HCT116 (cell line): ENCODE measurements around the gene CFD. TPM values are rescaled to one million over a fixed set of nuclear protein-coding genes. Genes with fewer than 3 reads are reported as not detected.

Experiments used
- ATAC-seq: fragments of 200-7000 bp; cut with Tn5 transposase; 2 replicates; pipeline ENCODE4 v1.9.1; 2020; ENCODE audit warnings: mild to moderate bottlenecking, moderate library complexity
- BruUV-seq: library from RNA; stranded (reverse); fragments of 400-500 nt; replicated peaks from 2 replicates; lab custom pipeline; 2021; lab: Mats Ljungman, UMichigan
- CTCF ChIA-PET: fragments of 300-600 bp; sonication (Branson Sonifier 250); formaldehyde crosslinking; loops from one replicate; lab custom pipeline; 2021; ENCODE audit warnings: antibody characterized with exemption; lab: Charles Lee
- POLR2A ChIA-PET: fragments of 300-600, 350-600 bp; sonication (Branson Sonifier 250); formaldehyde crosslinking; loops from one replicate; lab custom pipeline; 2021; ENCODE audit warnings: antibody characterized with exemption; lab: Charles Lee
- RAD21 ChIA-PET, 2 experiments: fragments of 300-600 bp; sonication (Branson Sonifier 250); formaldehyde crosslinking; loops; one replicate each; lab custom pipeline; 2023; ENCODE audit warnings: low total read pairs in 2 of 2; ENCODE audit not compliant: uncharacterized antibody in 2 of 2, unreplicated experiment in 2 of 2, low non-redundant PET in 1 of 2; lab: Charles Lee
- DNase-seq: peaks from one replicate; pipeline ENCODE4 v3.0.0-alpha.2; 2010; ENCODE audit warnings: low read depth, low spot score
- H2AFZ ChIP-seq: fragments of 200-600 bp; shearing (Covaris generic), sonication (generic); 2 replicates; pipeline ENCODE4 v1.6.1; 2017; ENCODE audit warnings: low read depth, mixed run types, mixed read lengths, antibody characterized with exemption, low read length; ENCODE audit not compliant: poor library complexity, severe bottlenecking
- H3K27ac ChIP-seq: 2 replicates; pipeline ENCODE4 v1.5.1; 2012; ENCODE audit warnings: low read depth, low read length
- H3K27me3 ChIP-seq: fragments of 200-600 bp; sonication (generic); 2 replicates; pipeline ENCODE4 v1.6.1; 2016; ENCODE audit warnings: mixed run types, low read length, mixed read lengths; ENCODE audit not compliant: insufficient read depth
- H3K36me3 ChIP-seq, 2 experiments: fragments of 200-500 bp in 1 of 2; fragments of 200-600 bp in 1 of 2; sonication (Bioruptor generic) in 1 of 2; sonication (generic) in 1 of 2; 2 replicates each; pipeline versions ENCODE4 v1.5.1 to v1.6.1; 2014 to 2016; ENCODE audit warnings: low read length in 2 of 2, inconsistent platforms in 1 of 2, mixed read lengths in 1 of 2, mixed run types in 1 of 2; ENCODE audit not compliant: insufficient read depth in 2 of 2, control insufficient read depth in 1 of 2
- H3K4me1 ChIP-seq, 2 experiments: fragments of 200-600 bp in 1 of 2; sonication (generic) in 1 of 2; 2 replicates each; pipeline versions ENCODE4 v1.5.1 to v1.6.1; 2012 to 2017; ENCODE audit warnings: low read length in 2 of 2, inconsistent platforms in 1 of 2, mild to moderate bottlenecking in 1 of 2, mixed read lengths in 1 of 2, mixed run types in 1 of 2, moderate library complexity in 1 of 2; ENCODE audit not compliant: insufficient read depth in 2 of 2, control insufficient read depth in 1 of 2
- H3K4me2 ChIP-seq: fragments of 200-600 bp; sonication (generic); 2 replicates; pipeline ENCODE4 v1.6.1; 2017; ENCODE audit warnings: mixed run types, low read length, mixed read lengths
- H3K4me3 ChIP-seq, 2 experiments: fragments of 200-600 bp in 1 of 2; sonication (generic) in 1 of 2; replicated peaks in 1 of 2; 2 replicates each; pipeline ENCODE4 v1.5.1; 2011 to 2016; ENCODE audit warnings: low read length in 2 of 2, control low read depth in 1 of 2, low read depth in 1 of 2, mild to moderate bottlenecking in 1 of 2, mixed read lengths in 1 of 2, mixed run types in 1 of 2
- H3K79me2 ChIP-seq: fragments of 200-600 bp; sonication (generic); 2 replicates; pipeline ENCODE4 v1.6.1; 2017; ENCODE audit warnings: mild to moderate bottlenecking, mixed run types, low read length, moderate library complexity, mixed read lengths; ENCODE audit not compliant: insufficient read depth
- H3K9ac ChIP-seq: fragments of 200-600 bp; sonication (generic); 2 replicates; pipeline ENCODE4 v1.6.1; 2016; ENCODE audit warnings: low read length, mixed read lengths
- H3K9me2 ChIP-seq: fragments of 200-600 bp; sonication (generic), shearing (Covaris generic); 2 replicates; pipeline ENCODE4 v1.6.1; 2017; ENCODE audit warnings: mixed run types, mild to moderate bottlenecking, moderate library complexity; ENCODE audit not compliant: insufficient read depth
- H3K9me3 ChIP-seq, 2 experiments: fragments of 200-500 bp in 1 of 2; fragments of 200-600 bp in 1 of 2; sonication (Bioruptor generic) in 1 of 2; sonication (generic) in 1 of 2; 2 replicates each; pipeline ENCODE4 v1.6.1; 2014 to 2017; ENCODE audit warnings: low read length in 2 of 2, mixed read lengths in 2 of 2, inconsistent platforms in 1 of 2, low read depth in 1 of 2, mild to moderate bottlenecking in 1 of 2, mixed run types in 1 of 2, moderate library complexity in 1 of 2; ENCODE audit not compliant: control insufficient read depth in 1 of 2, insufficient read depth in 1 of 2
- H4K20me1 ChIP-seq: fragments of 200-600 bp; sonication (generic), shearing (Covaris generic); 2 replicates; pipeline ENCODE4 v1.6.1; 2017; ENCODE audit warnings: mixed run types, mild to moderate bottlenecking, moderate library complexity; ENCODE audit not compliant: insufficient read depth
- CBX3 ChIP-seq: IDR thresholded peaks from 2 replicates; pipeline ENCODE4 v1.6.1; 2012; ENCODE audit warnings: low read depth
- EZH2phosphoT487 ChIP-seq: fragments of 200-600 bp; IDR thresholded peaks from 2 replicates; pipeline ENCODE4 v1.6.1; 2018; ENCODE audit warnings: antibody characterized with exemption, borderline replicate concordance
- JUND ChIP-seq: IDR thresholded peaks from 2 replicates; pipeline ENCODE4 v1.6.1; 2012
- POLR2AphosphoS5 ChIP-seq: IDR thresholded peaks from 2 replicates; pipeline ENCODE4 v1.6.1; 2011; ENCODE audit warnings: mild to moderate bottlenecking, low read depth, low read length, moderate library complexity
- RAD21 ChIP-seq: IDR thresholded peaks from 2 replicates; pipeline ENCODE4 v1.6.1; 2012; ENCODE audit warnings: low read depth, mild to moderate bottlenecking
- REST ChIP-seq: IDR thresholded peaks from 2 replicates; pipeline ENCODE4 v1.6.1; 2012; ENCODE audit warnings: low read depth
- SIN3A ChIP-seq: IDR thresholded peaks from 2 replicates; pipeline ENCODE4 v1.6.1; 2012; ENCODE audit warnings: low read depth
- SRF ChIP-seq: IDR thresholded peaks from 2 replicates; pipeline ENCODE4 v1.6.1; 2012; ENCODE audit warnings: low read depth
- TCF7L2 ChIP-seq: IDR thresholded peaks from 2 replicates; pipeline ENCODE4 v1.7.0; 2011; ENCODE audit warnings: borderline replicate concordance, inconsistent platforms; ENCODE audit not compliant: insufficient read depth, insufficient read length; ENCODE audit errors: extremely low read depth
- YY1 ChIP-seq: IDR thresholded peaks from 2 replicates; pipeline ENCODE4 v1.6.1; 2011; ENCODE audit warnings: low read length, low read depth, moderate library complexity, mild to moderate bottlenecking; ENCODE audit not compliant: insufficient replicate concordance; ENCODE audit errors: extremely low read depth
- ZFX ChIP-seq: fragments of 450-650 bp; IDR thresholded peaks from 2 replicates; pipeline ENCODE4 v1.6.1; 2017
- ZNF274 ChIP-seq: fragments of 200-500 bp; sonication (Bioruptor generic); IDR thresholded peaks from 2 replicates; pipeline ENCODE4 v1.6.1; 2014; ENCODE audit warnings: mild to moderate bottlenecking, low read depth, low read length, inconsistent platforms
- intact Hi-C: fragments of 100-400 bp; cut with micrococcal nuclease; formaldehyde crosslinking; loops from 2 replicates; pipeline ENCODE4 v1.10.0; 2022
- total RNA-seq: library from RNA; stranded (reverse); gene quantifications from one replicate; pipeline ENCODE4 v1.2.1, GENCODE V29; 2021; ENCODE audit not compliant: unreplicated experiment
- TF ChIP-seq, protein P1 (sequence below): IDR thresholded peaks from 2 replicates; pipeline ENCODE4 v1.6.1; 2012

The CFD gene
- total RNA-seq, 1 experiment from 2014 or later = 80.2 TPM

DNA sequence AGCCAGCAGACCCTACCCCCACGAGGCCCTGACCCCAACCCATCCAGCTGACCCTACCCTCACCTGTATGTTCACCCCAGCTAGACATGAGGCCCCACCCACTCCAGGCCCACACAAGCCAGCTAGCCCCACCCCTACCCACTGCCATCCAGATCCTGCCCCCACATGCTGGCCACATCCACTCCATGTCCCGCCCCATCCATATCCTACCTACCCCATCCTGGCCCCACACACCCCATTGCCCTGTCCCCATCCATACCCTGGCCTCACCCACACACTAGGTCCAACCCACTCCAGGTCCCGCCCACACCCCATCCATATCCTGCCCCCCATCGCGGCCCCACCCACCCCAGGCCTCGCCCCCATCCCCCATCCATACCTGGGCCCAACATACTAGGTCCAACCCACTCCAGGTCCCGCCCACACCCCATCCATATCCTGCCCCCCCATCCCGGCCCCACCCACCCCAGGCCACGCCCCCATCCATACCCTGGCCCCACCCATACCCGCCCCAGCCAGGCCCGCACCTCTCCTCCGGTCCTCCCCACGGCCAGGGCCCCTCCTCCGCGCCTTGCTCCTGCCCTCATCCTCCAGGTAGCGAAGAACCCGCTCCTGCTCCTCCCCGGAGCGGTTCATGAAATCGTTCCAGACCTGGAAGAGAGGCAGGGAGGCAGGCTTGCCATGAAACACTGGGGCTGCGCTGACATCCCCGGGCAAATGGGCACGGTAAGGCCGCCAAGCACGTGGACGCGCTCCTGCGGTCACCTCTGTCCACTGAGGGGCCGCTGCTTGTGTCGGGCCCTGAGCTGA, 41.0 kb downstream of the CFD start:
- BruUV-seq = no TSS peak
- H3K4me3 ChIP-seq = no peak overlapping the region
- ChIA-PET POLR2A (no interaction called here), RAD21 (no interaction called here), CTCF (no interaction called here)
- no peaks in the 10 kb centered on the region for H3K27me3 ChIP-seq
- ATAC-seq (peak; percentile 84), DNase-seq (no peak)
- H3K4me2 ChIP-seq = peak overlapping the region; percentile 41
- peak overlapping the region; percentile 49; the same call in 1 of the 2 replicates for H3K27ac ChIP-seq
- H3K4me1 ChIP-seq = peaks cover 6 to 16% of the 10 kb centered on the region in 2 experiments; a peak in 3 of 4 replicates
- H3K36me3 ChIP-seq = peaks cover 6 to 7% of the 10 kb centered on the region in 2 experiments; a peak in 3 of 4 replicates
- no peaks in the 10 kb centered on the region for H4K20me1 ChIP-seq
- TF ChIP-seq JUND = no peak
- TF ChIP-seq SIN3A = no peak
- TF ChIP-seq ZFX = no peak
- no peak for TF ChIP-seq SRF
- no peak for TF ChIP-seq ZNF274
- no peak for TF ChIP-seq EZH2phosphoT487
- TF ChIP-seq CBX3 = no peak
- no peak for TF ChIP-seq RAD21
- TF ChIP-seq, protein P1, sequence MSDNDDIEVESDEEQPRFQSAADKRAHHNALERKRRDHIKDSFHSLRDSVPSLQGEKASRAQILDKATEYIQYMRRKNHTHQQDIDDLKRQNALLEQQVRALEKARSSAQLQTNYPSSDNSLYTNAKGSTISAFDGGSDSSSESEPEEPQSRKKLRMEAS = no peak
- no peak for TF ChIP-seq YY1
- no peak for TF ChIP-seq TCF7L2
- no peak for TF ChIP-seq POLR2AphosphoS5
- no peak for TF ChIP-seq REST
- H3K79me2 ChIP-seq = peaks cover 19% of the 10 kb centered on the region; the same call in 1 of the 2 replicates
- H3K9me2 ChIP-seq = no peaks in the 10 kb centered on the region
- no peak overlapping the region for H2AFZ ChIP-seq
- H3K9ac ChIP-seq = no peak overlapping the region
- H3K9me3 ChIP-seq = no peaks in the 10 kb centered on the region
- intact Hi-C loops = no loop called here
